ENCODE results near the gene OR8B4.
A peak's percentile ranks its signal among the peaks of the same experiment; 100 is the strongest.
"Not testable (repeated sequence)": the region's sequence is repeated elsewhere in the genome, so short reads cannot be mapped to it uniquely, and the experiment has no call there.

The OR8B4 gene

DNA sequence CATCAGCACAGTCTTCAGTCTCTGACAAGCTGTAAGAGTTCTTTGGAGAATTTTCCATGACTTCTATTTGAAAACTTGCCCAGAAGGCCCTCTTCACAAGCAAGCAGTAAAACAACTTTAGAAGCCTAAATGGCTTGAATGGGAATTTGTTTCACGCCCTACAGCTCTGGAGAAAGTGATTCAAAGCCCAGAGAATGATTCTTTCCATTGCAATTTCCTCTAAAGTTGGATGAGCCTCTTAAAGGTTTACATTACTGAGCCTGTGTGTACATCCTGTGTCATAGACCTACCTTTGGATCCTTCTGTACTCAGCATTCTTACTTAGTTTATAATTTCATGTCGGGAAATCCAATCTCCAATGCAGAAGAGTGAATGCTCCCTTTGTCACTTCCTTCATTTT, 19.1 kb downstream of the OR8B4 start:
- no peak for DNase-seq (ENCODE audit: low spot score)

DNA sequence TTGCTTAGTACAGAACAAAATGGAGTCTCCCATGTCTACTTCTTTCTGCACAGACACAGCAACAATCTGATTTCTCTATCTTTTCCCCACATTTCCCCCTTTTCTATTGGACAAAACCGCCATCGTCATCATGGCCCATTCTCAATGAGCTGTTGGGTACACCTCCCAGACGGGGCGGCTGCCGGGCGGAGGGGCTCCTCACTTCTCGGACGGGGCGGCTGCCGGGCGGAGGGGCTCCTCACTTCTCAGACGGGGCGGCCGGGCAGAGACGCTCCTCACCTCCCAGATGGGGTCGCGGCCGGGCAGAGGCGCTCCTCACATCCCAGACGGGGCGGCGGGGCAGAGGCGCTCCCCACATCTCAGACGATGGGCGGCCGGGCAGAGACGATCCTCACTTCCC, 21.5 kb downstream of the OR8B4 start:
- DNase-seq (ENCODE audit: low spot score): not testable (repeated sequence)

DNA sequence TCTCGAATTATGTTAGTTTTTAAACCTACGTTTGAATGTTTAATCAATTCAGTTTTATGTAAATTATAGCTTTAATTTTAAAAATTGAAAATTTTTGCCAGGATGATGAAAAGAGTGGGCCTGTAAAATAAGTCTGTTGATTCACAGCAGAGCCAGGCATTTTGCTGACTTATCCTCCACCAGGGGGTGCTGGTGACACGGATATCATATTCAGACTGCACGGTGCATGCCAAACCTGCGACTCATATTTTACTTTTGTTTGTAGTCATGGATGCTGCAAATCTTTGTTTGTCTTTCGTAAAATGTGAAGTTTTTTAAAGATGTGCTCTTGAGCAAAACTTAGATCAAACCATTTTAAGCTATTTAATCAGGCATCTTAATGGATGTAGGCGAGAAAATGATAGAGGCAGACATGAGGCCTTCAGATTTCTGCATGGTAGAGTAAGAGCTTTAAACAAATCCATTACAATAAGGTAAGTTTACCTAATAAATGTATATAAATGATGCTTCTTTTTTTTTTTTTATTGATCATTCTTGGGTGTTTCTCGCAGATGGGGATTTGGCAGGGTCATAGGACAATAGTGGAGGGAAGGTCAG, 22.2 kb downstream of the OR8B4 start:
- peak; percentile 60 for DNase-seq (ENCODE audit: low spot score)

DNA sequence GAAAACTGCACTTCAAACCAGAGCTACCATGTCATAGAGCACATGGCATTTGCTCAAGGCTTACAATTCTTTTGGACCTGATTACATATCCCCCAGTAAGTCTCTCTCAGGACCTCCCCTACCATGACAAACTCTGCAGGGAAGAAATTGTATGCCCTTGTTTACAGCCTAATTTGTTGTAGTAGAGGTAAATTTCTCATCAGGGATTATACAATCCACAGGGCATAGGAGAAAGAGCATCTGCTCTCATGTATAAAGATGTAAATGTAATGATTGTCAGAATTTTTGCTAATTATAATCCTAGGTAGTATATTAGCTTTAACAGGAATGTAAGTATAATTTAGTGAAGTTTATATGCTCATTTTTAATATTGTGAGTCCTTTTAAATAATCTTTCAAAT, 25.7 kb downstream of the OR8B4 start, which contains the start of gene OR8B3:
OR8B3 (minus strand) TSS at position 101 of the 400 bp plus-strand sequence. CDS start 1,673 bp downstream, outside the sequence.
- no peak for DNase-seq (ENCODE audit: low spot score)

DNA sequence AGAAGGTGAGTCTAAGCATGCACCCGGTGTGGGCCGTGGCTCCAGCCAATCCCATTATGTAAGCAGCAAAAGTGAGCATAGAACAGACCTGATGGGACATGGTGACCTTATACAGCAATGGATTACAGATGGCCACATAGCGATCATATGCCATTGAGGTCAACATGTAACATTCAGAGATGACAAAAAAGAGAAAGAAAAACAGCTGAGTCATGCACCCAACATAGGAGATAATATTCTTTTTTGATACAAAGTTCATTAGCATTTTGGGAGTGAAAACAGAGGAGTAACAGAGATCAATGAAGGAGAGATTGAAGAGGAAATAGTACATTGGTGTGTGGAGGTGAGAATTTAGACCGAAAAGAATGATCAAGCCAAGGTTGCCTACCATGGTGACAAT, 27.8 kb downstream of the OR8B4 start:
- not testable (repeated sequence) for DNase-seq (ENCODE audit: low spot score)

DNA sequence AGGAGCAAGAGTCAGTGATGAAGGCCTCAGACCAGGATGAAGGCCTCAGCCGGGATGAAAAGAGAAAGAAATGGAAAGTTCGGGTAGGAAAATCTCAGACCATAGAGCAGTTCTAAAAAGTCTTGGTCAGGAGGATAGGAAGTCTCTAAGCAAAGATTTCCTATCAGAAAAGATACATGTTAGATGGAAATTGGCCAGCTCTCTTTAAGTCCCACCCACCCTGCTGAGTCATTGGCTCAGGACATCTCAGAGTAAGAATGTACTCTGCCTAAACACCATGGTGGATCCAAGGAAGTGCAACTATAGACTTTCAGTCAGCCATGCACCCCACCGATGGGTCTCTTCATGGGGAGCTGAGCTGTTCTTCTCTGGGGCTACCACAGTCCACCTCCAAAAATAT, 30.3 kb downstream of the OR8B4 start:
- no peak for DNase-seq (ENCODE audit: low spot score)

DNA sequence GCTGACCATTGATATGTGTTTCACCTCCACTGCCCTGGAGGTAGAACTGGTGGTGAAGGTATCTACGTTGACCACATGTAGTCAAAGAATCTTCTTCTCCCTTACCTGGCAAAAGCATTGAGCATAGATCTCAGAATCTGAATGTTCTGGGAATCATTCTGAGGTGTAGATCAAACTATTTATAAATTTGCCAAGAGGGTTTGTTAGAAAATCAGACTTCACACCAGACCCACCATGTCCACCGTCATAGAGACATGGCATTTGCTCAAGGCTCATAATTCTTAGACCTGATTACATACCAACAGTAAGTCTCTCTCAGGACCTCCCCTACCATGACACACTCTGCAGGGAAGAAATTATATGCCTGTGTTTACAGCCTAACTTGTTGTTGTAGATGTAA, 40.3 kb downstream of the OR8B4 start, which contains the start of gene OR8B2:
OR8B2 (minus strand) TSS at position 101 of the 400 bp plus-strand sequence. CDS start 1,156 bp downstream, outside the sequence.
- no peak for DNase-seq (ENCODE audit: low spot score)

DNA sequence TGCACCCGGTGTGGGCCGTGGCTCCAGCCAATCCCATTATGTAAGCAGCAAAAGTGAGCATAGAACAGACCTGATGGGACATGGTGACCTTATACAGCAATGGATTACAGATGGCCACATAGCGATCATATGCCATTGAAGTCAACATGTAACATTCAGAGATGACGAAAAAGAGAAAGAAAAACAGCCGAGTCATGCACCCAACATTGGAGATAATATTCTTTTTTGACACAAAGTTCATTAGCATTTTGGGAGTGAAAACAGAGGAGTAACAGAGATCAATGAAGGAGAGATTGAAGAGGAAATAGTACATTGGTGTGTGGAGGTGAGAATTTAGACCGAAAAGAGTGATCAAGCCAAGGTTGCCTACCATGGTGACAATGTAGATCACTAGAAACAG, 41.8 kb downstream of the OR8B4 start:
- not testable (repeated sequence) for DNase-seq (ENCODE audit: low spot score)

DNA sequence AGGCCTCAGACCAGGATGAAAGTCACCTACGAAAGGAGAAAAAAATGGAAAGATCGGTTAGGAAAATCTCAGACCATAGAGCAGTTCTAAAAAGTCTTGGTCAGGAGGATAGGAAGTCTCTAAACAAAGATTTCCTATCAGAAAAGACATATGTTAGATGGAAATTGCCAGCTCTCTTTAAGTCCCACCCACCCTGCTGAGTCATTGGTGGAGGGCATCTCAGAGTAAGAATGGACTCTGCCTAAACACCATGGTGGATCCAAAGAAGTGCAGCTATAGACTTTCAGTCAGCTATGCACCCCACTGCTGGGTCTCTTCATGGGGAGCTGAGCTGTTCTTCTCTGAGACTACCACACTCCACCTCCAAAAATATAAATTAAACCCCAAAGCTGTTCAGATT, 44.1 kb downstream of the OR8B4 start:
- no peak for DNase-seq (ENCODE audit: low spot score)

DNA sequence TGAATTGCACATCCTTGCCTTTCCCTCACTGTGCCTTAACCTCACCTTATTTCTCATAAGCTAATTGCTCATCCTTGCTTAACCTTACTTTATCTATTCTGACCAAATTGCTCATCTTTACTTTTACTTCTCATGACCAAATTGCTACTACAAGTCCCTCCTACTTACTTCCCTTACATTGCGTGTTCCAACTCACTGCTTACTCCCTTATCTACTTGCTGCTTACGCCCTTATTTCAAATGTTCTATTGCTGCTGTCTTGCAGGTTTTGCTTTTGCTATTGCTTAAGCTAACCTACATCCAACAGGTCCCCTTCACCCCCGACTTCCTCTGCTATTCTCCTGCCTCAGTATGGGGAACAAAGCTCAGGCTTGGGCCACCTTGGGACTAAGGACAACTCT, 48.4 kb downstream of the OR8B4 start:
- no peak for DNase-seq (ENCODE audit: low spot score)

All from HuH-7 (cell line).